ENCODE data around the gene CLASP1.
"Not testable (repeated sequence)": the region's sequence is repeated elsewhere in the genome, so short reads cannot be mapped to it uniquely, and the experiment has no call there.

Gene CLASP1

DNA sequence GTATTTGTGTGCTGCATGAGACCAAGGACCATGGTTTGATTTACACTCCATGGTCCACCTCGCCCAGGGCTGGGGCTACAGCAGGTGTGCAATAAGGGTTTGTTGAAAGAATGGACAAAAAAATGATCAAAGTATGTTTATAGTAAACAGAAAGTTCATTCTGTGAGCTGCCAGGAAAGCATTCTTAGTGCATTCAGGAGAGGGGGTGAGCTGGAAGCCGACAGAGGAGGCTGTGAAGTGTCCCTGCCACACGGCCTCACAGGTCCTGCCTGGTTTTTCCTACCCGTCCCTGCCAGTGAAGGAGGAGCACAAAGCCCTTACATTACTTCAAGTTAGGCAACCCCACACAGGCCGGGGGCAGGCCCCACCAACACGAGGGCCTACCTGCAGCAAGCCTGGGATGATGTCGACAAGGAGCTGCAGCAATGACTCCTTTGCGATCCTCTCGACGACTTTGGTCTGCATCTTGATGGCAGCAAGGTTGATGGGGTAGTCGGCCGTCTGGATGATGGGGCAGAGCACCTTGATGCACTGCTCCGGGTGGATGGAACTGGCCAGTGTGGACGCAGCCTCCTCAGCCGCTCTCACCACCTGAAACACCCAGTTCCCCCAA lies 301.0 kb downstream of the CLASP1 start:
- no peak overlapping the region for H3K4me3 ChIP-seq (ENCODE audit: low read depth, low read length)
- POLR2A ChIA-PET: no interaction called here
- TF ChIP-seq, protein P1, sequence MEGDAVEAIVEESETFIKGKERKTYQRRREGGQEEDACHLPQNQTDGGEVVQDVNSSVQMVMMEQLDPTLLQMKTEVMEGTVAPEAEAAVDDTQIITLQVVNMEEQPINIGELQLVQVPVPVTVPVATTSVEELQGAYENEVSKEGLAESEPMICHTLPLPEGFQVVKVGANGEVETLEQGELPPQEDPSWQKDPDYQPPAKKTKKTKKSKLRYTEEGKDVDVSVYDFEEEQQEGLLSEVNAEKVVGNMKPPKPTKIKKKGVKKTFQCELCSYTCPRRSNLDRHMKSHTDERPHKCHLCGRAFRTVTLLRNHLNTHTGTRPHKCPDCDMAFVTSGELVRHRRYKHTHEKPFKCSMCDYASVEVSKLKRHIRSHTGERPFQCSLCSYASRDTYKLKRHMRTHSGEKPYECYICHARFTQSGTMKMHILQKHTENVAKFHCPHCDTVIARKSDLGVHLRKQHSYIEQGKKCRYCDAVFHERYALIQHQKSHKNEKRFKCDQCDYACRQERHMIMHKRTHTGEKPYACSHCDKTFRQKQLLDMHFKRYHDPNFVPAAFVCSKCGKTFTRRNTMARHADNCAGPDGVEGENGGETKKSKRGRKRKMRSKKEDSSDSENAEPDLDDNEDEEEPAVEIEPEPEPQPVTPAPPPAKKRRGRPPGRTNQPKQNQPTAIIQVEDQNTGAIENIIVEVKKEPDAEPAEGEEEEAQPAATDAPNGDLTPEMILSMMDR (IDR thresholded peaks at IDR 0.05; ENCODE audit: insufficient read depth, low read length, missing control alignments): no peak
- DNase-seq (ENCODE audit: low read depth, low spot score): no peak
- CTCF ChIA-PET: interaction anchor here (1.2 to 1.9 kb wide), 2 partner anchors 8 to 9 kb away, joined by 3 to 30 read pairs; no protein-coding TSS in a partner anchor

GRCh38 chr2:121346859-121347258 lies 302.4 kb downstream of the CLASP1 start:
- DNase-seq (ENCODE audit: low read depth, low spot score): no peak
- H3K4me3 ChIP-seq (ENCODE audit: low read depth, low read length): no peak overlapping the region
- TF ChIP-seq, protein P1 (IDR thresholded peaks at IDR 0.05; ENCODE audit: insufficient read depth, low read length, missing control alignments): no peak
- ChIA-PET POLR2A (no interaction called here), CTCF (interaction anchor here (1.0 to 1.9 kb wide), 2 partner anchors 11 to 252 kb away, joined by 6 to 30 read pairs; no protein-coding TSS in a partner anchor)

- no peak for DNase-seq (ENCODE audit: low read depth, low spot score)
- ChIA-PET CTCF (interaction anchor here (0.9 to 1.9 kb wide), 4 partner anchors 11 to 251 kb away, joined by 3 to 30 read pairs (median 4); no protein-coding TSS in a partner anchor), POLR2A (no interaction called here)
- no peak overlapping the region for H3K4me3 ChIP-seq (ENCODE audit: low read depth, low read length)
- TF ChIP-seq, protein P1 (IDR thresholded peaks at IDR 0.05; ENCODE audit: insufficient read depth, low read length, missing control alignments): no peak
Measured at GRCh38 chr2:121346407-121346806, 302.9 kb downstream of the CLASP1 start.

GRCh38 chr2:121345887-121346286 lies 303.4 kb downstream of the CLASP1 start:
- POLR2A ChIA-PET: no interaction called here
- TF ChIP-seq, protein P1 (IDR thresholded peaks at IDR 0.05; ENCODE audit: insufficient read depth, low read length, missing control alignments): no peak

DNA sequence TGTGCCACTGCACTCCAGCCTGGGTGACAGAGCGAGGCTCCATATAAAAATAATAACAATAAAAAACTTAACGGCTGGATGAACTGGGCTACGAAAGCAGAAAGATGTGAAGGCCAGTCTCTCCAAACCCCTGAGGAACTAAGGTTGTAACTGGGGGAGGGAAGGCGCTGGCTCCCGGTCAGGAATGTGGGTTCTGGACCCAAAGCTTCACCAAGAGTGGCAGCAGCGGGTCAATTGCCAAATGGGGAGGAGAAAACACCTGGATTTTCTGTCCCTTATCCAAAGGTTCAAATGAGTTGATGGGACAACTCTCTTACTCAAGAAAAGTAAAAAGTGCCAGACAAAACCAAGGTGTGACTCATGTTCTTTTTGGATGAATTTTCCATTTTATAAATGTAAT lies 304.2 kb downstream of the CLASP1 start:
- ChIA-PET CTCF (interaction anchor here (1.7 to 2.4 kb wide), 3 partner anchors 8 to 217 kb away, joined by 3 to 22 read pairs (median 5); no protein-coding TSS in a partner anchor), POLR2A (no interaction called here)
- DNase-seq (ENCODE audit: low read depth, low spot score): no peak
- H3K4me3 ChIP-seq (ENCODE audit: low read depth, low read length): no peak overlapping the region
- TF ChIP-seq, protein P1 (IDR thresholded peaks at IDR 0.05; ENCODE audit: insufficient read depth, low read length, missing control alignments): no peak

More at GRCh38 chr2:121345887-121346286, 303.4 kb downstream of the CLASP1 start:
- CTCF ChIA-PET: interaction anchor here (0.9 to 2.4 kb wide), 4 partner anchors 10 to 251 kb away, joined by 3 to 22 read pairs (median 4); no protein-coding TSS in a partner anchor
- no peak for DNase-seq (ENCODE audit: low read depth, low spot score)
- H3K4me3 ChIP-seq (ENCODE audit: low read depth, low read length): no peak overlapping the region

DNA sequence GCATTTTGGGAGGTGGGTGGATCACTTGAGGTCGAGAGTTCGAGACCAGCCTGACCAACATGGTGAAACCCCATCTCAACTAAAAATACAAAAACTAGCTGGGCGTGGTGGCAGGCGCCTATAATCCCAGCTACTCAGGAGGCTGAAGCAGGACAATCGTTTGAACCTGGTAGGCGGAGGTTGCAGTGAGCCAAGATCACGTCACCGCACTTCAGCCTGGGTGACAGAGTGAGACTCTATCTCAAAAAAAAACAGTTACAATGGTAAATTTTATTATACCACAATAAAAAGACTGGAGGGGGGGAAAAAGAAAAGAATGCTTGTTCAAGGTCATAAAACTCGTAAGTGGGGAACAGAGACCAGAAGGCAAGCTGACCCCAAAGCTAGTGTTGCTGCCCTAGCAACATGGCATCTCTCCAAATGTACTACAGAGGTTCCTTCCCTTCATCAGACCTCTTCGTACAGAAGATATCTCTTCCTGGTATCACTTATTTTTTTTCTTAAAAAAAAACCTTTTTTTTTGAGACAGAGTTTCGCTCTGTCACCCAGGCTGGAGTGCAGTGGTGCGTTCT lies 305.3 kb downstream of the CLASP1 start:
- H3K4me3 ChIP-seq (ENCODE audit: low read depth, low read length); POLR2A ChIA-PET; DNase-seq (ENCODE audit: low read depth, low spot score): not testable (repeated sequence)
- CTCF ChIA-PET: interaction anchor here (1.7 to 2.4 kb wide), 2 partner anchors 9 to 12 kb away, joined by 5 to 22 read pairs; no protein-coding TSS in a partner anchor
